ENCODE results near the gene EFNA5.
A peak's percentile ranks its signal among the peaks of the same experiment; 100 is the strongest.

Gene EFNA5

GRCh38 chr5:107655831-107656230, 14.9 kb downstream of the EFNA5 start:
- Histone ChIP-seq H3K27me3 (ENCODE audit: insufficient read depth, insufficient read length) (no peaks in the 10 kb centered on the region), H3K4me1 (ENCODE audit: insufficient read depth, insufficient read length) (no peaks in the 10 kb centered on the region), H3K9ac (ENCODE audit: insufficient read length, low read depth) (no peak overlapping the region), H3K36me3 (ENCODE audit: insufficient read depth, insufficient read length, low read length) (no peaks in the 10 kb centered on the region), H3K9me3 (ENCODE audit: insufficient read depth, low read length) (no peaks in the 10 kb centered on the region), H3K4me3 (ENCODE audit: insufficient read length, low read depth) (no peak overlapping the region)
- DNase-seq (ENCODE audit: low read depth, low spot score): no peak
- no peak for TF ChIP-seq SUZ12 (IDR thresholded peaks at IDR 0.05; ENCODE audit: extremely low read depth, insufficient read depth, insufficient read length)
- TF ChIP-seq YY1 (IDR thresholded peaks at IDR 0.05; ENCODE audit: insufficient read depth, insufficient read length): no peak
- no peak for TF ChIP-seq ZNF274 (IDR thresholded peaks at IDR 0.05; ENCODE audit: low read depth, low read length)

- no peak for TF ChIP-seq SUZ12 (IDR thresholded peaks at IDR 0.05; ENCODE audit: extremely low read depth, insufficient read depth, insufficient read length)
- no peak for TF ChIP-seq YY1 (IDR thresholded peaks at IDR 0.05; ENCODE audit: insufficient read depth, insufficient read length)
- TF ChIP-seq ZNF274 (IDR thresholded peaks at IDR 0.05; ENCODE audit: low read depth, low read length): no peak
- H3K27me3 ChIP-seq (ENCODE audit: insufficient read depth, insufficient read length): no peaks in the 10 kb centered on the region
- no peak overlapping the region for H3K9ac ChIP-seq (ENCODE audit: insufficient read length, low read depth)
- H3K36me3 ChIP-seq (ENCODE audit: insufficient read depth, insufficient read length, low read length): no peaks in the 10 kb centered on the region
- DNase-seq (ENCODE audit: low read depth, low spot score): no peak
- H3K4me1 ChIP-seq (ENCODE audit: insufficient read depth, insufficient read length): no peaks in the 10 kb centered on the region
- no peak overlapping the region for H3K4me3 ChIP-seq (ENCODE audit: insufficient read length, low read depth)
- H3K9me3 ChIP-seq (ENCODE audit: insufficient read depth, low read length): no peaks in the 10 kb centered on the region
Observed at GRCh38 chr5:107654827-107655226, 15.9 kb downstream of the EFNA5 start.

- TF ChIP-seq ZNF274 (IDR thresholded peaks at IDR 0.05; ENCODE audit: low read depth, low read length) (no peak), SUZ12 (IDR thresholded peaks at IDR 0.05; ENCODE audit: extremely low read depth, insufficient read depth, insufficient read length) (no peak), YY1 (IDR thresholded peaks at IDR 0.05; ENCODE audit: insufficient read depth, insufficient read length) (no peak)
- Histone ChIP-seq H3K36me3 (ENCODE audit: insufficient read depth, insufficient read length, low read length) (no peaks in the 10 kb centered on the region), H3K9me3 (ENCODE audit: insufficient read depth, low read length) (no peaks in the 10 kb centered on the region), H3K4me1 (ENCODE audit: insufficient read depth, insufficient read length) (no peaks in the 10 kb centered on the region), H3K27me3 (ENCODE audit: insufficient read depth, insufficient read length) (no peaks in the 10 kb centered on the region), H3K9ac (ENCODE audit: insufficient read length, low read depth) (no peak overlapping the region), H3K4me3 (ENCODE audit: insufficient read length, low read depth) (no peak overlapping the region)
- DNase-seq (ENCODE audit: low read depth, low spot score): no peak
Observed at GRCh38 chr5:107653685-107654084, 17.1 kb downstream of the EFNA5 start.

DNA sequence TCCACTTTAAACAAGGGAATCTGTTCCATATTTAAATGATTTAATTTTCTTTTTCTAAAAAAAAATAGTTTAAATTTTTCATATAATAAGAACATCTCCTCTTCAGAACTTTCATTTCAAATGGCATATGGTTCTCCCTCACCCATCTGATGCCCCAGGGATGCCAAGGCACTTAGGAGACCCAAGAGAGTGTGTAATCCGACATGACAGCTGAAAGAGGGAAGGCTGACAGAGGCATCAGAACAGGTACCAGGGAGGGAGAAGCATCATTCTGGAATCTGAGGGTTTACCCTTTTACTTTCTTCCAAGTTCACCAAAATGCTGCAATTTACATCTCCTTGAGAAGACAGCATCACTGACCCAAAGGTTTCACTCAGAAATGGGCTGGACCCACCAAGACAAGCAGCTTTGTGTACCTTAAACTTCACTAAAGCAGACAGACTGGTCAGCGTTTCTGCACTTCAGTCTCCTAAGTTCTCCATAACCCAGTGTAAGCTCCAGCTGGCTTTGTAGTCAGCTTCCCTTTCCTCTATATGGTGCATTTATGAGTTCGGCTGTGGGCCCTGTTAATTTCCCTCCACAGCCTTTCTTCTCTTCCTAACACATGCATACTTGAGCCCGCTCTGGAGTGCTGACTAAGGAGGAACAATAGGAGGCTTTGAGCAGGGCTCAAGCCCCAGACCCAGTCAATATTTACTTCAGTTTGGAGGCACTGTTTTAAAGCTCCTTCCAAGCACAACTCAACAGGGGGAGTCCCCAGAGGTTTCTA, 17.7 kb downstream of the EFNA5 start:
- no peak for TF ChIP-seq ZNF274 (IDR thresholded peaks at IDR 0.05; ENCODE audit: low read depth, low read length)
- TF ChIP-seq SUZ12 (IDR thresholded peaks at IDR 0.05; ENCODE audit: extremely low read depth, insufficient read depth, insufficient read length): no peak
- no peak for TF ChIP-seq YY1 (IDR thresholded peaks at IDR 0.05; ENCODE audit: insufficient read depth, insufficient read length)
- Histone ChIP-seq H3K9ac (ENCODE audit: insufficient read length, low read depth) (no peak overlapping the region), H3K4me3 (ENCODE audit: insufficient read length, low read depth) (no peak overlapping the region), H3K4me1 (ENCODE audit: insufficient read depth, insufficient read length) (no peaks in the 10 kb centered on the region), H3K9me3 (ENCODE audit: insufficient read depth, low read length) (no peaks in the 10 kb centered on the region), H3K27me3 (ENCODE audit: insufficient read depth, insufficient read length) (no peaks in the 10 kb centered on the region), H3K36me3 (ENCODE audit: insufficient read depth, insufficient read length, low read length) (no peaks in the 10 kb centered on the region)
- peak; percentile 16 for DNase-seq (ENCODE audit: low read depth, low spot score)

- TF ChIP-seq ZNF274 (IDR thresholded peaks at IDR 0.05; ENCODE audit: low read depth, low read length): no peak
- TF ChIP-seq YY1 (IDR thresholded peaks at IDR 0.05; ENCODE audit: insufficient read depth, insufficient read length): no peak
- TF ChIP-seq SUZ12 (IDR thresholded peaks at IDR 0.05; ENCODE audit: extremely low read depth, insufficient read depth, insufficient read length): no peak
- H3K27me3 ChIP-seq (ENCODE audit: insufficient read depth, insufficient read length): no peaks in the 10 kb centered on the region
- H3K36me3 ChIP-seq (ENCODE audit: insufficient read depth, insufficient read length, low read length): no peaks in the 10 kb centered on the region
Observed at GRCh38 chr5:107652408-107652807, 18.3 kb downstream of the EFNA5 start.

DNA sequence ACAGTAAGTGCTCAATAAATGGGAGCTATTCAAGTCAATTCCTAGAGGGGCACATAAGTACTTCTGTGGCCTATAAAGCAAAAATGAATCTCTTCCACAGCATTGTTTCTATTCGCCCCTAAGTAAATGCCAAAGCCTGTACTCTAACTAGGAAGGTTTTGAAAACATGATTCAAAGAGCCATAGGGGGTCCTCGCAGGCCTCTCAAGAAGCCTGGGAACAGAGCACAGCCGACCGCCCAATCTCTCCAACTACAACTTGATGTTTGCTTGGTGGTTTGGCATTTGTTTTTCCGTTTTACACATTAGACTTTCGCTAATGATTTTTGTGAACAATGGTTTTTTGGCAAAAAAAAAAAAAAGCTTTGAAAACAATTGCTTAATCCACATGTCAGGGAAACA, 19.4 kb downstream of the EFNA5 start:
- no peaks in the 10 kb centered on the region for H3K9me3 ChIP-seq (ENCODE audit: insufficient read depth, low read length)
- H3K36me3 ChIP-seq (ENCODE audit: insufficient read depth, insufficient read length, low read length): no peaks in the 10 kb centered on the region
- H3K27me3 ChIP-seq (ENCODE audit: insufficient read depth, insufficient read length): no peaks in the 10 kb centered on the region
- H3K4me1 ChIP-seq (ENCODE audit: insufficient read depth, insufficient read length): no peaks in the 10 kb centered on the region
- H3K4me3 ChIP-seq (ENCODE audit: insufficient read length, low read depth): no peak overlapping the region
- TF ChIP-seq YY1 (IDR thresholded peaks at IDR 0.05; ENCODE audit: insufficient read depth, insufficient read length) (no peak), ZNF274 (IDR thresholded peaks at IDR 0.05; ENCODE audit: low read depth, low read length) (no peak), SUZ12 (IDR thresholded peaks at IDR 0.05; ENCODE audit: extremely low read depth, insufficient read depth, insufficient read length) (no peak)
- peak; percentile 6 for DNase-seq (ENCODE audit: low read depth, low spot score)
- no peak overlapping the region for H3K9ac ChIP-seq (ENCODE audit: insufficient read length, low read depth)

More at GRCh38 chr5:107652408-107652807, 18.3 kb downstream of the EFNA5 start:
- Histone ChIP-seq H3K4me3 (ENCODE audit: insufficient read length, low read depth) (no peak overlapping the region), H3K4me1 (ENCODE audit: insufficient read depth, insufficient read length) (no peaks in the 10 kb centered on the region), H3K9ac (ENCODE audit: insufficient read length, low read depth) (no peak overlapping the region), H3K9me3 (ENCODE audit: insufficient read depth, low read length) (no peaks in the 10 kb centered on the region)
- DNase-seq (ENCODE audit: low read depth, low spot score): no peak

DNA sequence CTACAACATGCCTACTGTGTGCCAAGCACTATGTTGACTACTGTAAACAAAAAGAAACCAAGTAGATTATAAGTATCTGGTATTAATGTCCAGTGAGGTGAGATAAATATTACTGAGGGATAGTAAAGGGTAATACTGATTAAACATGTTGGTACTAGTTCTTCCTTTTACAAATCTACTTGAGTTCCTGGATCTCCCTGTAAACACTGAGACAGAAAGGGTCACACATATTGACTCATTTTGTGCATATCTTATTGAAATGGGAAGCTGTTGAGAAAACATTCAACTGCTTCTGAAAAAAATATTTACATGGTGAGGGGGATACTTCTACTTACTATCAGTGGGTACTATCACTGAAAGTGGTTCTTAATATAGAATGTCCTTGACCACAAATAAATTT, 24.3 kb downstream of the EFNA5 start:
- TF ChIP-seq ZNF274 (IDR thresholded peaks at IDR 0.05; ENCODE audit: low read depth, low read length) (no peak), YY1 (IDR thresholded peaks at IDR 0.05; ENCODE audit: insufficient read depth, insufficient read length) (no peak), SUZ12 (IDR thresholded peaks at IDR 0.05; ENCODE audit: extremely low read depth, insufficient read depth, insufficient read length) (no peak)
- DNase-seq (ENCODE audit: low read depth, low spot score): no peak
- H3K4me1 ChIP-seq (ENCODE audit: insufficient read depth, insufficient read length): no peaks in the 10 kb centered on the region

More for the DNA sequence above, 24.3 kb downstream of the EFNA5 start:
- Histone ChIP-seq H3K36me3 (ENCODE audit: insufficient read depth, insufficient read length, low read length) (no peaks in the 10 kb centered on the region), H3K9me3 (ENCODE audit: insufficient read depth, low read length) (no peaks in the 10 kb centered on the region), H3K4me3 (ENCODE audit: insufficient read length, low read depth) (no peak overlapping the region), H3K9ac (ENCODE audit: insufficient read length, low read depth) (no peak overlapping the region), H3K27me3 (ENCODE audit: insufficient read depth, insufficient read length) (no peaks in the 10 kb centered on the region)

Data from NT2/D1 (cell line).